ENCODE data around the gene NUP153.

- no peak for TF ChIP-seq CTCF (IDR thresholded peaks at IDR 0.05; ENCODE audit: low read depth, low read length)
- TF ChIP-seq POLR2A (IDR thresholded peaks at IDR 0.05; ENCODE audit: extremely low read depth, insufficient read length) = no peak
- TF ChIP-seq MYC (IDR thresholded peaks at IDR 0.05; ENCODE audit: low read depth, low read length) = no peak
- no peak for TF ChIP-seq MAX (IDR thresholded peaks at IDR 0.05; ENCODE audit: low read depth, low read length)
These were observed 33.0 kb downstream of the NUP153 start for GRCh38 chr6:17673543-17674254.

Data from NB4 (cell line).